Endothelial cell of umbilical vein (primary cell): ENCODE results near the gene IGFBP7. TPM values are rescaled to one million over a fixed set of nuclear protein-coding genes. Genes with fewer than 3 reads are reported as not detected.

Experiments used
- BruUV-seq: library from RNA; stranded (reverse); fragments of 400-500 nt; replicated peaks from 2 replicates; lab custom pipeline; 2021; lab: Mats Ljungman, UMichigan
- CTCF ChIA-PET: fragments of 300-600, 350-600 bp; sonication (Branson Sonifier 250); formaldehyde crosslinking; loops from one replicate; lab custom pipeline; 2021; ENCODE audit warnings: antibody characterized with exemption, inconsistent platforms; lab: Charles Lee
- POLR2A ChIA-PET: fragments of 300-600, 350-600 bp; sonication (Branson Sonifier 250); formaldehyde crosslinking; loops from one replicate; lab custom pipeline; 2021; ENCODE audit warnings: antibody characterized with exemption, inconsistent platforms; lab: Charles Lee
- DNase-seq: peaks from one replicate; pipeline ENCODE4 v3.0.0-alpha.2; 2011; ENCODE audit warnings: low read depth, low spot score
- FAIRE-seq: peaks from 2 replicates; lab custom pipeline; 2011; peaks lifted over from hg19 to GRCh38; lab: Jason Lieb, UNC
- H2AFZ ChIP-seq: 2 replicates; pipeline ENCODE4 v1.6.0; 2012; ENCODE audit warnings: low read depth, low read length, control low read depth, inconsistent platforms
- H3K27ac ChIP-seq: 2 replicates; pipeline ENCODE4 v1.5.1; 2011; ENCODE audit warnings: low read depth, mild to moderate bottlenecking, control low read depth, low read length, moderate library complexity; ENCODE audit not compliant: insufficient read depth
- H3K27me3 ChIP-seq, 2 experiments: 2 replicates each; pipeline versions ENCODE4 v1.6.0 to v1.6.1; 2011; ENCODE audit warnings: low read length in 2 of 2, mixed read lengths in 1 of 2; ENCODE audit not compliant: control insufficient read depth in 2 of 2, insufficient read depth in 2 of 2
- H3K36me3 ChIP-seq, 2 experiments: 2 replicates in 1 of 2; 3 replicates in 1 of 2; pipeline ENCODE4 v1.5.1; 2011; ENCODE audit warnings: low read length in 2 of 2, mild to moderate bottlenecking in 1 of 2, moderate library complexity in 1 of 2; ENCODE audit not compliant: control insufficient read depth in 2 of 2, insufficient read depth in 2 of 2; ENCODE audit errors: extremely low read depth in 1 of 2
- H3K4me1 ChIP-seq: 3 replicates; pipeline ENCODE4 v1.5.1; 2011; ENCODE audit warnings: mild to moderate bottlenecking, low read length; ENCODE audit not compliant: control insufficient read depth, insufficient read depth; ENCODE audit errors: extremely low read depth
- H3K4me2 ChIP-seq: 2 replicates; pipeline ENCODE4 v1.6.1; 2011; ENCODE audit warnings: low read length, control low read depth, mixed read lengths; ENCODE audit not compliant: insufficient read depth
- H3K4me3 ChIP-seq, 3 experiments: fragments of 200-600 bp in 1 of 3; sonication (generic), shearing (Covaris generic) in 1 of 3; replicated peaks in 1 of 3; 2 replicates each; pipeline ENCODE4 v1.5.1; 2011 to 2016; ENCODE audit warnings: control low read depth in 3 of 3, low read length in 3 of 3, mild to moderate bottlenecking in 2 of 3, inconsistent platforms in 1 of 3, low read depth in 1 of 3, moderate library complexity in 1 of 3; ENCODE audit not compliant: insufficient read depth in 1 of 3
- H3K79me2 ChIP-seq: 2 replicates; pipeline ENCODE4 v1.6.0; 2012; ENCODE audit warnings: low read length, inconsistent platforms; ENCODE audit not compliant: control insufficient read depth, insufficient read depth
- H3K9ac ChIP-seq: replicated peaks from 2 replicates; pipeline ENCODE3; 2011; ENCODE audit warnings: low read length, control low read depth; ENCODE audit not compliant: insufficient read depth; ENCODE audit errors: extremely low read depth
- H3K9me1 ChIP-seq: replicated peaks from 3 replicates; pipeline ENCODE4 v1.6.0; 2011; ENCODE audit warnings: mild to moderate bottlenecking, low read length; ENCODE audit not compliant: control insufficient read depth, insufficient read depth; ENCODE audit errors: extremely low read depth
- H3K9me3 ChIP-seq: replicated peaks from 2 replicates; pipeline ENCODE4 v1.5.1; 2012; ENCODE audit warnings: low read length, inconsistent platforms; ENCODE audit not compliant: control insufficient read depth, insufficient read depth
- H4K20me1 ChIP-seq: replicated peaks from 2 replicates; pipeline ENCODE3; 2011; ENCODE audit warnings: mild to moderate bottlenecking, low read length; ENCODE audit not compliant: control insufficient read depth, insufficient read depth; ENCODE audit errors: extremely low read depth
- EZH2 ChIP-seq: IDR thresholded peaks from 2 replicates; pipeline ENCODE4 v1.6.1; 2012; ENCODE audit warnings: borderline replicate concordance, low read depth, mild to moderate bottlenecking, moderate library complexity, low read length, inconsistent platforms; ENCODE audit not compliant: severe bottlenecking
- FOS ChIP-seq: IDR thresholded peaks from 2 replicates; pipeline ENCODE4 v1.6.1; 2011; ENCODE audit warnings: mild to moderate bottlenecking, low read length, moderate library complexity, borderline replicate concordance; ENCODE audit not compliant: insufficient read depth
- GATA2 ChIP-seq: IDR thresholded peaks from 2 replicates; pipeline ENCODE4 v1.7.0; 2011; ENCODE audit warnings: low read depth, mild to moderate bottlenecking, moderate library complexity, mixed read lengths, low read length; ENCODE audit not compliant: insufficient read length, insufficient read depth
- JUN ChIP-seq: IDR thresholded peaks from 2 replicates; pipeline ENCODE4 v1.6.1; 2011; ENCODE audit warnings: borderline replicate concordance, low read depth; ENCODE audit not compliant: insufficient read length, insufficient read depth
- MYC ChIP-seq: IDR thresholded peaks from one replicate; pipeline ENCODE4 v1.6.1; 2011; ENCODE audit warnings: mild to moderate bottlenecking, low read depth, low read length
- POLR2A ChIP-seq: IDR thresholded peaks from 2 replicates; pipeline ENCODE4 v1.6.1; 2012; ENCODE audit warnings: low read depth, mild to moderate bottlenecking, control low read depth, low read length
- POLR2AphosphoS5 ChIP-seq: IDR thresholded peaks from 2 replicates; pipeline ENCODE4 v1.6.1; 2012; ENCODE audit warnings: low read depth, mild to moderate bottlenecking, control low read depth, low read length, moderate library complexity; ENCODE audit not compliant: insufficient read depth
- dilution Hi-C: fragments of 300-500 bp; cut with MboI; formaldehyde crosslinking; loops from one replicate; pipeline ENCODE4 v1.15.0; 2019; ENCODE audit warnings: low sequenced_read_pairs; ENCODE audit not compliant: extremely low pct_ligation_motif_present
- intact Hi-C: fragments of 100-400 bp; cut with micrococcal nuclease; formaldehyde crosslinking; loops from one replicate; pipeline ENCODE4 v1.10.0; 2022
- polyA plus RNA-seq, 4 experiments: library from polyadenylated mRNA; depleted of rRNA in 3 of 4; stranded (reverse) in 3 of 4; unstranded in 1 of 4; fragments of >200 nt; gene quantifications; 2 replicates each; pipeline versions ENCODE4 v1.2.1 to v1.2.3, GENCODE V29; 2011 to 2012; ENCODE audit warnings: missing spikeins in 1 of 4
- total RNA-seq: library from RNA; stranded (reverse); gene quantifications from 2 replicates; pipeline ENCODE4 v1.2.3, GENCODE V29; 2021
- TF ChIP-seq, protein P1 (sequence below), 2 donors: IDR thresholded peaks; 1 replicate in 1 of 2; 2 replicates in 1 of 2; pipeline ENCODE4 v1.5.1; 2011; ENCODE audit warnings: low read length in 2 of 2, mild to moderate bottlenecking in 2 of 2, moderate library complexity in 2 of 2, control low read depth in 1 of 2, inconsistent platforms in 1 of 2, low read depth in 1 of 2; ENCODE audit not compliant: insufficient read depth in 1 of 2; ENCODE audit errors: extremely low read depth in 1 of 2
- TF ChIP-seq, protein P2 (sequence below): IDR thresholded peaks from 2 replicates; pipeline ENCODE4 v1.6.1; 2011; ENCODE audit not compliant: insufficient read depth, insufficient read length

IGFBP7 gene
- total and polyA plus RNA-seq, 2 donors (not counting 3 experiments of a cell fraction or from before 2014, with no cell fraction given) = 526 to 770 TPM

DNA sequence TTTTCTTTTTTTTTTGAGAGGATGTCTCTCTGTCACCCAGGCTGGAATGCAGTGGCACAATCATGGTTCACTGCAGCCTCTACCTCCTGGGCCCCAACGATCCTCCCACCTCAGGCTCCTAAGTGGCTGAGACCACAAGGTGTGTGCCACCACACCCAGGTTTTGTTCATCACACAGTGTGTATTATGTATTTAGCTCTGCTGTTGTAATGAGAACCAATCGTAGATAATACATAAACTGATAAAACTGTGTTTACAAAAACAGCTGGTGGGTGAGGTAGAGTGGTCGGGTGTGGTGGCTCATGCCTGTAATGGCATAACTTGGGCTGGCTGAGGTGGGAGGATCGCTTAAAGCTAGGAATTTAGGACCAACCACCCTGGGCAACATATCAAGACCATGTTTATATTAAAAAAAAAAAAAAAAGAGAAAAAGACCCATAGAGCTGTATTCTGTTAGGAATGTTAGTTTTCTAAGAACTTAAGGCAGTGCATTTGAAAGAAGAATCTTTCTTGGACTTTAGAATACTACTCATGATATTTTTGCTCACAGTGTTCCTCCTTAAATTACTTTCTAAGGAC lies 96.6 kb downstream of the IGFBP7 start:
- no peak overlapping the region for H3K9ac ChIP-seq
- H3K9me1 ChIP-seq = peaks cover 3% of the 10 kb centered on the region
- CTCF ChIA-PET = interaction anchor here (0.8 to 1.4 kb wide), 2 partner anchors 11 to 150 kb away, joined by 3 read pairs; no protein-coding TSS in a partner anchor
- no peak overlapping the region for H3K4me2 ChIP-seq
- H3K36me3 ChIP-seq = peaks cover 13 to 44% of the 10 kb centered on the region in 2 experiments
- H3K27ac ChIP-seq = no peak overlapping the region
- BruUV-seq = no TSS peak
- intact Hi-C loops (no loop called here), dilution Hi-C loops (no loop called here)
- H3K4me3 ChIP-seq = no peak overlapping the region
- no peak for FAIRE-seq
- H3K4me1 ChIP-seq = no peaks in the 10 kb centered on the region
- no peak overlapping the region for H2AFZ ChIP-seq
- no peaks in the 10 kb centered on the region for H3K27me3 ChIP-seq
- peaks cover 9% of the 10 kb centered on the region for H3K79me2 ChIP-seq
- no peaks in the 10 kb centered on the region for H3K9me3 ChIP-seq
- no peak for DNase-seq
- POLR2A ChIA-PET = no interaction called here
- H4K20me1 ChIP-seq = peaks cover 8% of the 10 kb centered on the region
- TF ChIP-seq, protein P1, sequence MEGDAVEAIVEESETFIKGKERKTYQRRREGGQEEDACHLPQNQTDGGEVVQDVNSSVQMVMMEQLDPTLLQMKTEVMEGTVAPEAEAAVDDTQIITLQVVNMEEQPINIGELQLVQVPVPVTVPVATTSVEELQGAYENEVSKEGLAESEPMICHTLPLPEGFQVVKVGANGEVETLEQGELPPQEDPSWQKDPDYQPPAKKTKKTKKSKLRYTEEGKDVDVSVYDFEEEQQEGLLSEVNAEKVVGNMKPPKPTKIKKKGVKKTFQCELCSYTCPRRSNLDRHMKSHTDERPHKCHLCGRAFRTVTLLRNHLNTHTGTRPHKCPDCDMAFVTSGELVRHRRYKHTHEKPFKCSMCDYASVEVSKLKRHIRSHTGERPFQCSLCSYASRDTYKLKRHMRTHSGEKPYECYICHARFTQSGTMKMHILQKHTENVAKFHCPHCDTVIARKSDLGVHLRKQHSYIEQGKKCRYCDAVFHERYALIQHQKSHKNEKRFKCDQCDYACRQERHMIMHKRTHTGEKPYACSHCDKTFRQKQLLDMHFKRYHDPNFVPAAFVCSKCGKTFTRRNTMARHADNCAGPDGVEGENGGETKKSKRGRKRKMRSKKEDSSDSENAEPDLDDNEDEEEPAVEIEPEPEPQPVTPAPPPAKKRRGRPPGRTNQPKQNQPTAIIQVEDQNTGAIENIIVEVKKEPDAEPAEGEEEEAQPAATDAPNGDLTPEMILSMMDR (IDR thresholded peaks at IDR 0.05; ENCODE audit: extremely low read depth in 1 of 2, insufficient read depth in 1 of 2, low read depth in 1 of 2, low read length in 2 of 2) = no peak
- TF ChIP-seq, protein P2, sequence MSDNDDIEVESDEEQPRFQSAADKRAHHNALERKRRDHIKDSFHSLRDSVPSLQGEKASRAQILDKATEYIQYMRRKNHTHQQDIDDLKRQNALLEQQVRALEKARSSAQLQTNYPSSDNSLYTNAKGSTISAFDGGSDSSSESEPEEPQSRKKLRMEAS = no peak
- no peak for TF ChIP-seq JUN
- TF ChIP-seq GATA2 = no peak
- no peak for TF ChIP-seq MYC
- no peak for TF ChIP-seq POLR2A
- TF ChIP-seq POLR2AphosphoS5 = no peak
- no peak for TF ChIP-seq FOS
- TF ChIP-seq EZH2 = no peak
